H1 (cell line): ENCODE results near the gene SMARCA2. TPM values are rescaled to one million over a fixed set of nuclear protein-coding genes. Genes with fewer than 3 reads are reported as not detected.

Experiments used
- CTCF ChIA-PET: fragments of 300-600 bp; sonication (Branson Sonifier 250); formaldehyde crosslinking; loops from one replicate; lab custom pipeline; 2021; ENCODE audit not compliant: partially characterized antibody; lab: Charles Lee
- POLR2A ChIA-PET: fragments of 300-600 bp; sonication (Branson Sonifier 250); formaldehyde crosslinking; loops from one replicate; lab custom pipeline; 2021; ENCODE audit warnings: inconsistent platforms; ENCODE audit not compliant: partially characterized antibody; lab: Charles Lee
- DNase-seq, 2 experiments: peaks; one replicate each; pipeline versions ENCODE4 v3.0.0 to v3.0.0-alpha.2; 2010 to 2022; ENCODE audit warnings: low spot score in 2 of 2, low read depth in 1 of 2, mixed read lengths in 1 of 2
- FAIRE-seq: peaks from 2 replicates; lab custom pipeline; 2011; peaks lifted over from hg19 to GRCh38; lab: Jason Lieb, UNC
- H2AFZ ChIP-seq: 2 replicates; pipeline ENCODE4 v1.8.1; 2012; ENCODE audit warnings: low read length, inconsistent platforms
- H2AK5ac ChIP-seq: 2 replicates; pipeline ENCODE4 v1.6.1; 2013; ENCODE audit warnings: low read depth, low read length
- H2BK120ac ChIP-seq: replicated peaks from 2 replicates; pipeline ENCODE3; 2013; ENCODE audit warnings: low read depth, low read length, inconsistent platforms
- H2BK12ac ChIP-seq: 2 replicates; pipeline ENCODE4 v1.6.1; 2013; ENCODE audit warnings: low read depth, low read length
- H2BK15ac ChIP-seq: 2 replicates; pipeline ENCODE4 v1.6.1; 2013; ENCODE audit warnings: low read length
- H2BK20ac ChIP-seq: 2 replicates; pipeline ENCODE4 v1.6.1; 2013; ENCODE audit warnings: low read length
- H2BK5ac ChIP-seq: 2 replicates; pipeline ENCODE4 v1.6.1; 2013; ENCODE audit warnings: low read depth, low read length
- H3K14ac ChIP-seq: 2 replicates; pipeline ENCODE4 v1.6.1; 2013; ENCODE audit warnings: inconsistent platforms; ENCODE audit not compliant: insufficient read length
- H3K18ac ChIP-seq: 2 replicates; pipeline ENCODE4 v1.6.1; 2013; ENCODE audit warnings: low read length; ENCODE audit errors: extremely low read depth
- H3K23ac ChIP-seq: 2 replicates; pipeline ENCODE4 v1.6.1; 2013; ENCODE audit warnings: inconsistent platforms; ENCODE audit not compliant: insufficient read length
- H3K23me2 ChIP-seq: 2 replicates; pipeline ENCODE4 v1.6.1; 2013; ENCODE audit warnings: low read depth, low read length
- H3K27ac ChIP-seq: 2 replicates; pipeline ENCODE4 v1.6.1; 2011; ENCODE audit warnings: low read depth, low read length, inconsistent platforms
- H3K27me3 ChIP-seq, 4 experiments: replicated peaks in 1 of 4; 1 replicate in 1 of 4; 2 replicates in 3 of 4; pipeline versions ENCODE4 v1.6.1 to v1.8.1; 2011 to 2013; ENCODE audit warnings: low read length in 3 of 4, mild to moderate bottlenecking in 3 of 4, inconsistent platforms in 2 of 4, mixed read lengths in 2 of 4, moderate library complexity in 1 of 4; ENCODE audit not compliant: control insufficient read depth in 3 of 4, insufficient read depth in 3 of 4; ENCODE audit errors: extremely low read depth in 1 of 4
- H3K36me3 ChIP-seq, 4 experiments: 2 replicates each; pipeline versions ENCODE4 v1.6.1 to v1.8.1; 2011 to 2013; ENCODE audit warnings: mild to moderate bottlenecking in 4 of 4, low read length in 3 of 4, moderate library complexity in 2 of 4, control low read depth in 1 of 4, inconsistent platforms in 1 of 4; ENCODE audit not compliant: insufficient read depth in 4 of 4, control insufficient read depth in 2 of 4
- H3K4ac ChIP-seq: replicated peaks from 2 replicates; pipeline ENCODE3; 2013; ENCODE audit warnings: low read length, low read depth, mixed read lengths, inconsistent platforms; ENCODE audit not compliant: insufficient read length
- H3K4me1 ChIP-seq, 4 experiments: replicated peaks in 1 of 4; 1 replicate in 1 of 4; 2 replicates in 3 of 4; pipeline versions ENCODE4 v1.6.1 to v1.8.1; 2011 to 2013; ENCODE audit warnings: low read length in 3 of 4, inconsistent platforms in 2 of 4, mixed read lengths in 1 of 4; ENCODE audit not compliant: insufficient read depth in 4 of 4, control insufficient read depth in 3 of 4
- H3K4me2 ChIP-seq, 2 experiments: 2 replicates each; pipeline versions ENCODE4 v1.6.1 to v1.8.1; 2011 to 2013; ENCODE audit warnings: low read depth in 2 of 2, low read length in 2 of 2, control low read depth in 1 of 2, inconsistent platforms in 1 of 2, mild to moderate bottlenecking in 1 of 2; ENCODE audit not compliant: insufficient read depth in 1 of 2
- H3K4me3 ChIP-seq, 4 experiments: fragments of 200-600, 300-600 bp in 1 of 4; sonication (generic), shearing (Covaris generic), sonication (Bioruptor Twin) in 1 of 4; 2 replicates each; pipeline versions ENCODE4 v1.5.1 to v1.8.1; 2011 to 2016; ENCODE audit warnings: low read length in 4 of 4, low read depth in 3 of 4, control low read depth in 2 of 4, inconsistent platforms in 2 of 4, mild to moderate bottlenecking in 2 of 4, mixed read lengths in 1 of 4, moderate library complexity in 1 of 4; ENCODE audit not compliant: insufficient read depth in 2 of 4; ENCODE audit errors: extremely low read depth in 1 of 4
- H3K56ac ChIP-seq: replicated peaks from 2 replicates; pipeline ENCODE3; 2013; ENCODE audit warnings: low read depth, mild to moderate bottlenecking, mixed read lengths, low read length, inconsistent platforms; ENCODE audit not compliant: insufficient read length
- H3K79me1 ChIP-seq: 2 replicates; pipeline ENCODE4 v1.6.1; 2013; ENCODE audit warnings: low read depth, low read length, control low read depth
- H3K79me2 ChIP-seq, 2 experiments: 2 replicates each; pipeline versions ENCODE4 v1.6.1 to v1.8.1; 2012 to 2013; ENCODE audit warnings: low read length in 2 of 2, mild to moderate bottlenecking in 2 of 2, inconsistent platforms in 1 of 2; ENCODE audit not compliant: insufficient read depth in 2 of 2, control insufficient read depth in 1 of 2
- H3K9ac ChIP-seq, 4 experiments: replicated peaks in 1 of 4; 1 replicate in 1 of 4; 2 replicates in 3 of 4; pipeline versions ENCODE4 v1.6.1 to v1.8.1; 2011 to 2013; ENCODE audit warnings: low read depth in 3 of 4, low read length in 3 of 4, control low read depth in 2 of 4, mild to moderate bottlenecking in 2 of 4, moderate library complexity in 2 of 4, inconsistent platforms in 1 of 4; ENCODE audit errors: extremely low read depth in 1 of 4
- H3K9me3 ChIP-seq, 2 experiments: 2 replicates each; pipeline versions ENCODE4 v1.6.1 to v1.8.1; 2012 to 2013; ENCODE audit warnings: mild to moderate bottlenecking in 2 of 2, moderate library complexity in 2 of 2, control low read depth in 1 of 2, inconsistent platforms in 1 of 2, low read depth in 1 of 2, low read length in 1 of 2, mixed read lengths in 1 of 2; ENCODE audit not compliant: insufficient read depth in 2 of 2
- H4K20me1 ChIP-seq, 2 experiments: replicated peaks in 1 of 2; 2 replicates each; pipeline versions ENCODE3 to v1.8.1; 2011 to 2013; ENCODE audit warnings: inconsistent platforms in 2 of 2, low read length in 2 of 2, mild to moderate bottlenecking in 1 of 2; ENCODE audit not compliant: insufficient read depth in 2 of 2, control insufficient read depth in 1 of 2
- H4K5ac ChIP-seq: 2 replicates; pipeline ENCODE4 v1.6.1; 2013; ENCODE audit warnings: low read length, low read depth, mixed read lengths, inconsistent platforms; ENCODE audit not compliant: insufficient read length
- H4K8ac ChIP-seq: 2 replicates; pipeline ENCODE4 v1.8.0; 2013; ENCODE audit warnings: mild to moderate bottlenecking, moderate library complexity, low read length, inconsistent platforms; ENCODE audit not compliant: insufficient read depth; ENCODE audit errors: extremely low read depth
- H4K91ac ChIP-seq: replicated peaks from 2 replicates; pipeline ENCODE3; 2013; ENCODE audit warnings: low read length, mixed read lengths, inconsistent platforms; ENCODE audit not compliant: insufficient read length
- ASH2L ChIP-seq: fragments of 200-600, 300-600 bp; sonication (generic); IDR thresholded peaks from one replicate; pipeline ENCODE4 v1.7.1; 2017; ENCODE audit warnings: low read length
- ATF2 ChIP-seq: IDR thresholded peaks from 2 replicates; pipeline ENCODE4 v1.6.1; 2012; ENCODE audit warnings: low read length, inconsistent platforms
- EZH2 ChIP-seq: fragments of 200-600 bp; sonication (generic); IDR thresholded peaks from 2 replicates; pipeline ENCODE4 v1.7.1; 2012; ENCODE audit warnings: low read depth, mild to moderate bottlenecking, moderate library complexity, low read length, inconsistent platforms; ENCODE audit not compliant: severe bottlenecking
- GABPA ChIP-seq: IDR thresholded peaks from 2 replicates; pipeline ENCODE4 v1.6.1; 2011; ENCODE audit warnings: mild to moderate bottlenecking, low read length, moderate library complexity, borderline replicate concordance; ENCODE audit not compliant: insufficient read depth
- JUN ChIP-seq: IDR thresholded peaks from 2 replicates; pipeline ENCODE4 v1.6.1; 2011; ENCODE audit warnings: low read depth, mild to moderate bottlenecking, improper control_type of control experiment, low read length
- RFX5 ChIP-seq: IDR thresholded peaks from 2 replicates; pipeline ENCODE4 v1.6.1; 2011; ENCODE audit warnings: low read depth, low read length, improper control_type of control experiment, borderline replicate concordance
- RXRA ChIP-seq: IDR thresholded peaks from 2 replicates; pipeline ENCODE4 v1.6.1; 2011; ENCODE audit warnings: low read depth, mild to moderate bottlenecking, low read length, moderate library complexity; ENCODE audit not compliant: insufficient read depth
- TEAD4 ChIP-seq: IDR thresholded peaks from 2 replicates; pipeline ENCODE4 v1.6.1; 2012; ENCODE audit warnings: low read depth, low read length, inconsistent platforms, mixed read lengths
- WGBS, 2 experiments: shearing (Covaris generic) in 1 of 2; methylation state at CpG; one replicate each; pipeline versions ENCODE4 v1.1.6 to v1.1.7; 2013 to 2015; ENCODE audit warnings: low lambda C conversion rate in 2 of 2, mixed read lengths in 2 of 2, inconsistent platforms in 1 of 2, low coverage in 1 of 2, missing lambda C conversion rate in 1 of 2; ENCODE audit not compliant: insufficient replicate concordance in 2 of 2, insufficient coverage in 1 of 2, insufficient read length in 1 of 2; ENCODE audit errors: extremely low coverage in 1 of 2, missing lambda C conversion rate in 1 of 2; 5-methylcytosine and 5-hydroxymethylcytosine counted together
- polyA plus RNA-seq, 7 experiments: library from polyadenylated mRNA; depleted of rRNA in 3 of 7; stranded (reverse) in 5 of 7; unstranded in 2 of 7; fragments of >200 nt in 5 of 7; fragments of 200-250 nt in 2 of 7; gene quantifications; 1 replicate in 5 of 7; 2 replicates in 1 of 7; 4 replicates in 1 of 7; pipeline versions ENCODE4 v1.2.1 to v1.2.3, GENCODE V29; 2011 to 2013; ENCODE audit warnings: missing spikeins in 2 of 7, mixed read lengths in 2 of 7
- total RNA-seq: library from RNA; stranded (reverse); fragmentation: NEBNext Ultra II Directional; extraction: Animal tissue kit (Norgen Biotek cat#: 25700); gene quantifications from 2 replicates; pipeline ENCODE4 v1.2.1, GENCODE V29; 2021
- TF ChIP-seq, protein P1 (sequence below), 3 experiments: IDR thresholded peaks; 1 replicate in 2 of 3; 2 replicates in 1 of 3; pipeline versions ENCODE4 v1.5.1 to v1.6.1; 2011; ENCODE audit warnings: low read length in 3 of 3, mild to moderate bottlenecking in 3 of 3, inconsistent platforms in 2 of 3, low read depth in 1 of 3, moderate library complexity in 1 of 3; ENCODE audit not compliant: insufficient read depth in 1 of 3; ENCODE audit errors: control extremely low read depth in 1 of 3

SMARCA2 gene
- total and polyA plus RNA-seq, 2 of the 8 experiments (the other 6 are each of a cell fraction or from before 2014, with no cell fraction given): 6.3 to 21.7 TPM

DNA sequence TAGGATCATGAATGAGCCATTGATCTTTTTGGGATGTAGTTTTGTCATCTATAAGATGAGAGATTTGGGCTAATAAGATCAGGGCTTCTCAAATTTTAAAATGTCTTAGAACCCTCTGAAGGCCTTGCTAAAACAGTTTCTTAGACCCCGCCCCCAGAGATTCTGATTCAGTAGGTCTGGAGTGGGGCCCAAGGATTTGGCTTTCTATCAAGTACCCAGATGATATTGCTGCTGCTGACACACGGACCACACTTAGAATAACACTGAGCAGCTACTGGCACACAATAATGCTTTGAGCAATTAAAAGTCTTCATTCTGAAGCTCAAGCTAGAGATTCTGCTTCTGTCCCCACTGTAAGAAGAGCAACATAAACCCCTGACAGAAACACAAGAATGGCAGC lies 216.7 kb downstream of the SMARCA2 start:
- Histone ChIP-seq H3K79me1 (no peaks in the 10 kb centered on the region; the same call in 1 of the 2 replicates), H3K4ac (no peak overlapping the region), H3K27me3 (no peaks in the 10 kb centered on the region), H3K79me2 (no peaks in the 10 kb centered on the region), H3K56ac (no peak overlapping the region), H3K23ac (no peak overlapping the region), H2BK20ac (no peak overlapping the region), H3K23me2 (peaks cover 2% of the 10 kb centered on the region; the same call in 1 of the 2 replicates), H3K9ac (no peak overlapping the region), H3K14ac (no peak overlapping the region), H4K20me1 (no peaks in the 10 kb centered on the region), H3K27ac (no peak overlapping the region), H2BK5ac (no peak overlapping the region), H3K4me2 (no peak overlapping the region), H4K91ac (no peak overlapping the region), H3K36me3 (no peaks in the 10 kb centered on the region), H3K18ac (no peak overlapping the region), H2AK5ac (no peak overlapping the region), H2BK12ac (no peak overlapping the region), H4K8ac (no peak overlapping the region), H3K4me1 (no peaks in the 10 kb centered on the region), H2BK15ac (no peak overlapping the region), H2AFZ (no peak overlapping the region), H3K4me3 (no peak overlapping the region), H4K5ac (no peak overlapping the region), H2BK120ac (no peak overlapping the region), H3K9me3 (peaks cover 0 to 2% of the 10 kb centered on the region in 2 experiments; a peak in 1 of 4 replicates)
- ChIA-PET POLR2A (interaction anchor here (0.9 to 1.7 kb wide), 2 partner anchors 10 to 11 kb away, joined by 4 to 7 read pairs; no protein-coding TSS in a partner anchor), CTCF (interaction anchor here (0.6 to 7.3 kb wide), 5 partner anchors 10 to 502 kb away, joined by 3 to 48 read pairs (median 7); no protein-coding TSS in a partner anchor)
- FAIRE-seq (no peak), DNase-seq (no peak)
- 96% methylated on average over 2 of the region's 2 CpGs; no CpG with 5 or more reads in 1 of the 2 experiments for WGBS, 2 experiments
- no peak for TF ChIP-seq ATF2
- TF ChIP-seq, protein P1, sequence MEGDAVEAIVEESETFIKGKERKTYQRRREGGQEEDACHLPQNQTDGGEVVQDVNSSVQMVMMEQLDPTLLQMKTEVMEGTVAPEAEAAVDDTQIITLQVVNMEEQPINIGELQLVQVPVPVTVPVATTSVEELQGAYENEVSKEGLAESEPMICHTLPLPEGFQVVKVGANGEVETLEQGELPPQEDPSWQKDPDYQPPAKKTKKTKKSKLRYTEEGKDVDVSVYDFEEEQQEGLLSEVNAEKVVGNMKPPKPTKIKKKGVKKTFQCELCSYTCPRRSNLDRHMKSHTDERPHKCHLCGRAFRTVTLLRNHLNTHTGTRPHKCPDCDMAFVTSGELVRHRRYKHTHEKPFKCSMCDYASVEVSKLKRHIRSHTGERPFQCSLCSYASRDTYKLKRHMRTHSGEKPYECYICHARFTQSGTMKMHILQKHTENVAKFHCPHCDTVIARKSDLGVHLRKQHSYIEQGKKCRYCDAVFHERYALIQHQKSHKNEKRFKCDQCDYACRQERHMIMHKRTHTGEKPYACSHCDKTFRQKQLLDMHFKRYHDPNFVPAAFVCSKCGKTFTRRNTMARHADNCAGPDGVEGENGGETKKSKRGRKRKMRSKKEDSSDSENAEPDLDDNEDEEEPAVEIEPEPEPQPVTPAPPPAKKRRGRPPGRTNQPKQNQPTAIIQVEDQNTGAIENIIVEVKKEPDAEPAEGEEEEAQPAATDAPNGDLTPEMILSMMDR (IDR thresholded peaks at IDR 0.05; ENCODE audit: control extremely low read depth in 1 of 3, insufficient read depth in 1 of 3, low read depth in 1 of 3, low read length in 3 of 3): no peak
- no peak for TF ChIP-seq JUN
- no peak for TF ChIP-seq EZH2
- TF ChIP-seq GABPA: no peak
- TF ChIP-seq RXRA: no peak
- no peak for TF ChIP-seq TEAD4
- TF ChIP-seq ASH2L: no peak
- TF ChIP-seq RFX5: no peak
